Esophagus (tissue), 2 donors: ENCODE measurements around the gene CAMTA2. TPM values are rescaled to one million over a fixed set of nuclear protein-coding genes. Genes with fewer than 3 reads are reported as not detected.

Experiments
- H3K27ac ChIP-seq, 2 donors: one replicate each; pipeline ENCODE4 v1.5.1; 2013; ENCODE audit warnings: low read depth in 2 of 2, mild to moderate bottlenecking in 2 of 2, inconsistent platforms in 1 of 2, low read length in 1 of 2, moderate library complexity in 1 of 2
- H3K27me3 ChIP-seq, 2 donors: one replicate each; pipeline ENCODE4 v1.6.1; 2013; ENCODE audit warnings: low read length in 2 of 2, control low read depth in 1 of 2, mild to moderate bottlenecking in 1 of 2; ENCODE audit not compliant: insufficient read depth in 2 of 2, control insufficient read depth in 1 of 2
- H3K36me3 ChIP-seq, 2 donors: one replicate each; pipeline ENCODE4 v1.6.1; 2013; ENCODE audit warnings: low read length in 1 of 2; ENCODE audit not compliant: control insufficient read depth in 2 of 2, insufficient read depth in 2 of 2
- H3K4me1 ChIP-seq, 2 donors: one replicate each; pipeline ENCODE4 v1.6.1; 2013; ENCODE audit warnings: low read length in 1 of 2; ENCODE audit not compliant: control insufficient read depth in 2 of 2, insufficient read depth in 2 of 2
- H3K4me3 ChIP-seq, 2 donors: one replicate each; pipeline ENCODE4 v1.5.1; 2013; ENCODE audit warnings: low read length in 2 of 2, mild to moderate bottlenecking in 2 of 2, low read depth in 1 of 2, moderate library complexity in 1 of 2
- H3K9me3 ChIP-seq, 2 donors: one replicate each; pipeline ENCODE4 v1.6.1; 2013; ENCODE audit warnings: mild to moderate bottlenecking in 2 of 2, low read depth in 1 of 2, low read length in 1 of 2, moderate library complexity in 1 of 2; ENCODE audit not compliant: control insufficient read depth in 2 of 2, insufficient read depth in 1 of 2
- WGBS, 2 donors: extraction: QIAGEN DNeasy Blood & Tissue Kit; methylation state at CpG; one replicate each; pipeline ENCODE4 v1.1.7; 2013; 5-methylcytosine and 5-hydroxymethylcytosine counted together
- polyA plus RNA-seq, 2 donors: library from polyadenylated mRNA; stranded (reverse); fragments of 200-250 nt; gene quantifications; one replicate each; pipeline ENCODE4 v1.2.3, GENCODE V29; 2013
- donor health status: healthy with polysubstance abuse.
- donor health status: Bipolar disorder and iron deficiency.

Gene CAMTA2
- polyA plus RNA-seq, 2 donors = 26.3 to 50.8 TPM

DNA sequence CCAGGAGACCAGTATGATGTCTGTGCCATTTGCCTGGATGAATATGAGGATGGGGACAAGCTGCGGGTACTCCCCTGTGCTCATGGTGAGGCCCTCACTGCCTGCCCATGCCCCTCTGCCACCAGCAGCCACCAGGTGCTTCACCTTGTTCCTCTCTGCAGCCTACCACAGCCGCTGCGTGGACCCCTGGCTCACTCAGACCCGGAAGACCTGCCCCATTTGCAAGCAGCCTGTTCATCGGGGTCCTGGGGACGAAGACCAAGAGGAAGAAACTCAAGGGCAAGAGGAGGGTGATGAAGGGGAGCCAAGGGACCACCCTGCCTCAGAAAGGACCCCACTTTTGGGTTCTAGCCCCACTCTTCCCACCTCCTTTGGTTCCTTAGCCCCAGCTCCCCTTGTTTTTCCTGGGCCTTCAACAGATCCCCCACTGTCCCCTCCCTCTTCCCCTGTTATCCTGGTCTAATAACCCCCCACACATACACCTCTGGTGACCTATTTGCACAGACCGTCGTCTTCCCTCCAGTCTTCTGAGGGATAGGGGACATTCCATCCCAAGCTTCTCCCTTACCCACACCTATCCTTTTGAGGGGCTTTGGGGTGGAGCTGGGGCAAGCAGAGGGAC lies 42.8 kb downstream of the CAMTA2 start:
- no peaks in the 10 kb centered on the region for H3K9me3 ChIP-seq
- no peaks in the 10 kb centered on the region for H3K27me3 ChIP-seq
- H3K27ac ChIP-seq = peak overlapping the region; percentile 69 to 85
- 55 to 61% methylated on average over 8 of the region's 8 CpGs for WGBS, 2 donors
- no peak overlapping the region for H3K4me3 ChIP-seq
- peaks cover 2 to 10% of the 10 kb centered on the region in 2 donors for H3K4me1 ChIP-seq
- H3K36me3 ChIP-seq = peaks cover 5 to 27% of the 10 kb centered on the region in 2 donors

DNA sequence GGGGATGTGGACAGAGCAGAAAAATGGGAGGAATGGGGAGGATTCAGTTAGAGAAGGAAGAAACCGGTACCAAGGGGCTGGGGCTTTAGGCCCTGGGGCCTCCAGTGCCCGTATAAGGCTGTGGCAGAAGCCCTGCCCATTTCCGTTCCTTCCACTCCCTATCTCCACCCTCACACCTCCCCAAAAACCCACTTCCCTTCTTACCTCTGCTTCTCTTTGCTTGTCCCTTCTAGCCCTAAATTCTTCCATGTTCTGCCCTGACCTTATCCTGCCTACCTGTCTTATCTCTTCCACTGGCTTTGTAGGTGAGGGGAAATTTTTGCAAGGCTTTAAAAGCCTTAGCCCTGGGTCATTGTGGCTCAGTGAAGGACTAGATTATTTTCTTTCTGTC lies 43.3 kb downstream of the CAMTA2 start:
- Histone ChIP-seq H3K36me3 (peaks cover 5 to 27% of the 10 kb centered on the region in 2 donors), H3K9me3 (no peaks in the 10 kb centered on the region), H3K4me3 (no peak overlapping the region), H3K4me1 (peaks cover 2 to 10% of the 10 kb centered on the region in 2 donors), H3K27ac (peak overlapping the region; percentile 69 to 85), H3K27me3 (no peaks in the 10 kb centered on the region)
- WGBS, 2 donors = 27% methylated on average over 2 to 3 of the region's 3 CpGs

DNA sequence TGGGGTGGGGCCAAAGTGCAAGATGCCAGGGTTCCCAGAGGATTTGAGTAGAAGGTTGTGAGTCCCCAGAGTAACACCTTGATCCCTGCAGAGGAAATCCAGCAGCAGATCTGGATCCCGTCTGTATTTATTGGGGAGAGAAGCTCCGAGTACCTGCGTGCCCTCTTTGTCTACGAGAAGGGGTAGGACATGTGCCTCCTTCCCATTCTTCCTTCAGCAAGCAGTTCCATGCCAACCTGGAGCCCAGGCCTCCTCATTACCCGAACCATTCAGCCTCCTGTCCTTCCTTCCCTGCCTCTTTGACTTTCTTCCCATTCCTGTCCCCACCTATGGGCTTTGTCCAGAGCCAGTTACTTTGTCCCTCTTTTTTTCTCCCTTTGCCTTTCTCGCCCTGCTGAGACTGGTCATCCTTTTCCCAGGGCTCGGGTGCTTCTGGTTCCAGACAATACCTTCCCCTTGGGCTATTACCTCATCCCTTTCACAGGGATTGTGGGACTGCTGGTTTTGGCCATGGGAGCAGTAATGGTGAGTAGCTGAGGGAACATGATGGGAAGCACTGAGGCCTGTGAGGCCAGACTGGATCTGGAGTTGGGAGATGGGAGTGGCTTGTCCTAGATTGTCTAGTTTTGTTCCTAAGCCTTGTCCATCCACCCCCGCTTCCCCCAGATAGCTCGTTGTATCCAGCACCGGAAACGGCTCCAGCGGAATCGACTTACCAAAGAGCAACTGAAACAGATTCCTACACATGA lies 44.5 kb downstream of the CAMTA2 start:
- Histone ChIP-seq H3K27ac (peak overlapping the region in 1 of 2 donors; percentile 57), H3K36me3 (peaks cover 5 to 31% of the 10 kb centered on the region in 2 donors), H3K4me1 (peaks cover 8 to 16% of the 10 kb centered on the region in 2 donors), H3K4me3 (no peak overlapping the region), H3K9me3 (no peaks in the 10 kb centered on the region), H3K27me3 (no peaks in the 10 kb centered on the region)
- WGBS, 2 donors = 67 to 76% methylated on average over 13 of the region's 13 CpGs

DNA sequence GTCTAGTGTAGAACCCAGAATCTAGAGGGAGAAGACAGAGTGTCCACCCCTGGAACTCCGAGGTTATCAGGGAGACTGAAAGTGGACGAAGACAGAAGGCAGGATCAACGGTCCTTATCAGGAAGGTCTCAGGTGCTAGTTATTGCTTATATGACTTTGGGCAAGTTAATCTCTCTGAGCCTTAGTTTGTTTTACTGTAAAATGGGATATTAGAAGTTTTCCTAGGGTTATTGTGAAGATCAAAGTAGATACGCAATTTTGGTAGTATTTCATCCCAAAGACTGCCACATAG lies 46.2 kb downstream of the CAMTA2 start:
- peaks cover 5 to 40% of the 10 kb centered on the region in 2 donors for H3K36me3 ChIP-seq
- 33 to 36% methylated on average over 4 of the region's 4 CpGs for WGBS, 2 donors
- H3K27ac ChIP-seq = peak overlapping the region; percentile 59 to 90
- peak overlapping the region; percentile 76 to 83 for H3K4me3 ChIP-seq
- no peaks in the 10 kb centered on the region for H3K27me3 ChIP-seq
- peaks cover 8 to 16% of the 10 kb centered on the region in 2 donors for H3K4me1 ChIP-seq
- no peaks in the 10 kb centered on the region for H3K9me3 ChIP-seq

DNA sequence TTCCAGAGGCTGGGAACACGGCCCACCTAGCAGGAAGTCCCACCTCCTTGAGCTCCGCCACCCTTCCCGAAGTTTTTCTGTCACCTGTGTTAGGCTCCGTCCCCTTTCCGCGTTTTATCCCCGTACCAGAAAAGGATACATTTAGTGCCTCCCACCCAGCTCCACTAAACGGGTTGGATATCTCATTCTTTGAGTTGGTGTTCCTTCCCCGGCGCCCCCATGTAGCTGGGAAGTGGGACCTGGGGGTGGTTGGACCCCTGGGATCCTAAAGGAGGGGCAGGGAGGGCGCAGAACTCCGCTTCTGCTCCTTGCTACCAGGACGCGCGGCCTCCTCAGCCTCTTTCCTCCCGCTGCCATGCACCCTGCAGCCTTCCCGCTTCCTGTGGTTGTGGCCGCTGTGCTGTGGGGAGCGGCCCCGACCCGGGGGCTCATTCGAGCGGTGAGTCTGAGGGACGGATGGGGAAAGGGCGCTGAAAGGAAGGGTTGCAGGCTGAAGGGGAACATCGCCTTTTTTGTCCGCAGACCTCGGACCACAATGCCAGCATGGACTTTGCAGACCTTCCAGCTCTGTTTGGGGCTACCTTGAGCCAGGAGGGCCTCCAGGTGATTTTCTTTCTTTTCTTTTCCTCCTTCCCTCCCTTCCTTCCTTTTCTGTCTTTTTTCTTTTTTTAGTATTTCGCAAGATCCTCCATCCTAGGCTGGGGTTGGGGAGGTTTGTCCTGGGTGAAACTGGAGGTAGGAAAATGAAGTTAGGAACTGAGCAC lies 46.7 kb downstream of the CAMTA2 start:
- 1% methylated on average over 28 to 29 of the region's 29 CpGs for WGBS, 2 donors
- Histone ChIP-seq H3K27ac (peak overlapping the region; percentile 90 to 99), H3K36me3 (peaks cover 5 to 39% of the 10 kb centered on the region in 2 donors), H3K4me1 (peaks cover 8 to 14% of the 10 kb centered on the region in 2 donors), H3K4me3 (peak overlapping the region; percentile 76 to 83), H3K27me3 (no peaks in the 10 kb centered on the region), H3K9me3 (no peaks in the 10 kb centered on the region)

DNA sequence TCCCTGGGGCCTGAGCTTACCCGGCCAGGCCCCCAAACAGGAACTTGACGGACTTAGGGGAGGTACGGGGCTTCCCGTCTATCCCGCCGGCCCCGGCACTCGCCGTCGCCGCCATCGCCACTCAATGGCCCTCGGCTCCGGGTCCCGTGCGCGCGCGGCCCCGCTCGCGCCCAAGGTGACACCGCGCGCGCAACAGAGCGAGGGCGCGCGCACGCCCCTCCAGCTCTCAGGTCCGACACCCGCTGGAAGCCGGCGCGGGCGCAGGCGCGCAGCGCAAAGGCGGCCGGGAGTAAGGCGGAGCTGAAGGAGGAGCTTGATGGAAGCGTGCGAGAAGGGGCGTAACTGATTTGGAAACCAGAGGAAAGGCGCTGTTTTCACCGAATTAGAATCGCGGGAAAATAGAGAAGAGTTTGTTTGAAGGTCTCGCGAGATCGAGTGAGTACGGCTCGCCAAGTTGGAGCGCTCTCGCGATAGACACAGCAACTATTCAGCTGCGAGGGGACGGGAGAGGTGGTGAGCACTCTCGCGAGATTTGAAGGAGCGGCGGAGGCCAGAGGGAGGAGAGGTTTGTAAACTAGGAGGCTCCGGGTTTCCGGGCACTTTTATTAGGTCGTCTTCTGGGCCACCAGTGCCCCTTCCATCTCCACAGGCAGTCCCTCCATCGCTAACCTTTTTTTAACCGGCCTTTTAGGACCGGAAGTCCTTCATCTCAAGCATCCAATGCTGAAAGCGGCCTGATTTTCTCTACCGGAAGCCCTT lies 47.5 kb downstream of the CAMTA2 start, which contains the start of the genes RNF167 and SLC25A11:
Gene RNF167, plus strand, starts transcription at position 473 of the 759 bp plus-strand sequence. CDS start 642 bp downstream, outside the sequence.
Gene SLC25A11, minus strand, starts transcription at position 251 of the 759 bp plus-strand sequence. Its CDS starts 136 bp downstream, at position 115.
- 0% methylated on average over 69 to 72 of the region's 72 CpGs for WGBS, 2 donors
- peaks cover 6 to 9% of the 10 kb centered on the region in 2 donors for H3K4me1 ChIP-seq
- H3K27ac ChIP-seq = peak within 1 kb of the TSS; percentile 90 to 99
- peaks cover 5 to 39% of the 10 kb centered on the region in 2 donors for H3K36me3 ChIP-seq
- H3K4me3 ChIP-seq = peak within 1 kb of the TSS; percentile 76 to 83
- H3K27me3 ChIP-seq = no peaks in the 10 kb centered on the region
- no peaks in the 10 kb centered on the region for H3K9me3 ChIP-seq

DNA sequence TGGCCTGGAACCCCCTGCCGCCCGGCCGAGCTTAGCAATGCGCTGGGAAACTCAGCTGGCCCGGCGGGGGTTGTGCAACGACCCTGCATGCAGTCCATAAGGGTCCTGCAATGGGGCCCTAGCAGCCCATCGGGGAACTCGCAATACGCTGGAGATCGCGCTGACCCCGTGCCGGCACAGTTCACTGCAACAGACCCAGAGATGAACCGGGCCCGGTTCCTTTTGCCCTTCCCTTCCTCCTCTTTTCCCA lies 48.0 kb downstream of the CAMTA2 start:
- Histone ChIP-seq H3K4me1 (peaks cover 6 to 7% of the 10 kb centered on the region in 2 donors), H3K9me3 (no peaks in the 10 kb centered on the region), H3K36me3 (peaks cover 5 to 34% of the 10 kb centered on the region in 2 donors), H3K4me3 (peak overlapping the region; percentile 76 to 83), H3K27me3 (no peaks in the 10 kb centered on the region), H3K27ac (peak overlapping the region; percentile 90 to 99)
- WGBS, 2 donors = 0% methylated on average over 16 of the region's 16 CpGs

DNA sequence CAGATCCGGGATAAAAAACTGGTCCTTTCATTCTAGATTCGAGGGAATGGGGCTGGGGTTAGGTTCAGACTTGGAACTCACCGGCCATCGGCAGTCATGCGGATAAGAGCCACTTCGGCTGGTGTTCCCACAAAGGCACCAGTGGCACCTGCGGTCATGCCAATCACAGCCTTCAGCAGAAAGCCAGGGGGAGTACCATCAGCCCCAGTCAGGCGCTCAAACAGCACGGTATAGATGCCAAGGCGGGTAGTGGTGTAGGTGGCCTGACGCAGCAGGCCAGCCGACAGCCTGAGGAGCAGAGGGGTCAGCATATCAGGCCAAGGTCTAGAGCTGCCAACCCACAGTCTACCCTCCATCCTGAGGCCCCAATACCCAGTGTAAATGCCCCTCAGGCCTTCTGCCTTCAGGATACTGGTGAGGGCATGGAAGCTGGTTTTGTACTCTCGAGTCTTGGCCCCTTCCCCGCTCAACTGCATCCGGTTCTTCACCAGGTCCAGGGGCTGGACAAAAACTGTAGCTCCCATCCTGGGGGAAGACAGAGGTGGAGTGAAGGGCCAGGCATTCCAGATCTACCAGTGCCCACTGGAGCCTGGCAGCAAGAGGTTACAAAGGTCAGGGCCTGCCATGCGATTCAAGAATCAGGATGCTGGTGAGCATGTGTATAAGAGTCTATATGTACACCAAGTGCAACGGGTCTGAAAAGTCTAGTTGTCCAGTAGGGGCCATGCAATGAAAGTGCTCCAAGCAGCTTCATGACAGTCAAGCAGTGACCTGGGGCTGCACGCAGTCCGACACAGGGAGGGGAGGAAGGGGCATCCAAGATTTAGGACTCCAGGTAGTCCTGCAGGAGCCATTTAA lies 48.6 kb downstream of the CAMTA2 start:
- Histone ChIP-seq H3K4me1 (peaks cover 6% of the 10 kb centered on the region in 2 donors), H3K27ac (peak overlapping the region; percentile 90 to 99), H3K4me3 (peak overlapping the region; percentile 76 to 83), H3K36me3 (peaks cover 5 to 33% of the 10 kb centered on the region in 2 donors), H3K27me3 (no peaks in the 10 kb centered on the region), H3K9me3 (no peaks in the 10 kb centered on the region)
- WGBS, 2 donors = 44 to 48% methylated on average over 19 of the region's 19 CpGs
